ENCODE data around the gene ZSCAN5B.
A peak's percentile ranks its signal among the peaks of the same experiment; 100 is the strongest.

- TF ChIP-seq POLR2A (IDR thresholded peaks at IDR 0.05; ENCODE audit: low read depth, low read length) (peak; percentile 55; the same call in 1 of the 2 replicates), POLR2AphosphoS5 (IDR thresholded peaks at IDR 0.05; ENCODE audit: low read depth, low read length) (no peak)
These were observed 56.8 kb downstream of the ZSCAN5B start, which contains the start of gene ZNF444 for GRCh38 chr19:56140583-56141416.

Data from GM12892 (cell line).